Large intestine (tissue), 3 donors: Measurements from ENCODE around the gene ZNF516. TPM values are rescaled to one million over a fixed set of nuclear protein-coding genes. Genes with fewer than 3 reads are reported as not detected.

Experiments
- DNase-seq, 2 donors: peaks; one replicate each; pipeline versions ENCODE4 v3.0.0 to v3.0.0-alpha.2; 2013
- H3K27ac ChIP-seq: one replicate; pipeline ENCODE4 v1.5.1; 2013; ENCODE audit warnings: low read length
- H3K27me3 ChIP-seq: 2 replicates; pipeline ENCODE4 v1.6.1; 2013; ENCODE audit warnings: low read length; ENCODE audit not compliant: control insufficient read depth, insufficient read depth
- H3K36me3 ChIP-seq: 2 replicates; pipeline ENCODE4 v1.6.1; 2013; ENCODE audit warnings: low read length; ENCODE audit not compliant: control insufficient read depth, insufficient read depth
- H3K4me1 ChIP-seq: one replicate; pipeline ENCODE4 v1.6.1; 2013; ENCODE audit warnings: low read length; ENCODE audit not compliant: control insufficient read depth, insufficient read depth
- H3K4me3 ChIP-seq: one replicate; pipeline ENCODE4 v1.5.1; 2013; ENCODE audit warnings: low read length
- H3K9me3 ChIP-seq: one replicate; pipeline ENCODE4 v1.6.1; 2013; ENCODE audit warnings: mild to moderate bottlenecking, low read depth, low read length, moderate library complexity; ENCODE audit not compliant: control insufficient read depth
- WGBS: methylation state at CpG from one replicate; pipeline ENCODE4 v1.1.5; 2013; ENCODE audit warnings: low lambda C conversion rate; ENCODE audit not compliant: insufficient coverage; 5-methylcytosine and 5-hydroxymethylcytosine counted together
- polyA plus RNA-seq: library from polyadenylated mRNA; unstranded; fragments of 120-200 nt; gene quantifications from one replicate; pipeline ENCODE4 v1.2.1, GENCODE V29; 2013

Gene ZNF516
- polyA plus RNA-seq, 1 donor: 18.4 TPM

- H3K27ac ChIP-seq: peak overlapping the region; percentile 30
- no peaks in the 10 kb centered on the region for H3K27me3 ChIP-seq
- 94% methylated on average over 2 of the region's 20 CpGs for WGBS
- peak overlapping the region; percentile 46 for H3K4me3 ChIP-seq
- peaks cover 3% of the 10 kb centered on the region for H3K4me1 ChIP-seq
- no peaks in the 10 kb centered on the region for H3K36me3 ChIP-seq
- peak; percentile 65 to 79 for DNase-seq
- H3K9me3 ChIP-seq: peaks cover 2% of the 10 kb centered on the region
These were observed 30.1 kb upstream of the ZNF516 start for GRCh38 chr18:76524900-76525698.

- H3K4me3 ChIP-seq: no peak overlapping the region
- H3K4me1 ChIP-seq: peaks cover 3% of the 10 kb centered on the region
- no peak for DNase-seq
- H3K27ac ChIP-seq: no peak overlapping the region
- WGBS: 83% methylated on average over 1 of the region's 2 CpGs
- H3K9me3 ChIP-seq: peaks cover 2% of the 10 kb centered on the region
- no peaks in the 10 kb centered on the region for H3K36me3 ChIP-seq
- H3K27me3 ChIP-seq: no peaks in the 10 kb centered on the region
These were observed 29.4 kb upstream of the ZNF516 start for GRCh38 chr18:76524477-76524876.

GRCh38 chr18:76522551-76522950 is 27.5 kb upstream of the ZNF516 start:
- no peak overlapping the region for H3K27ac ChIP-seq
- WGBS: 100% methylated on average over 1 of the region's 1 CpG

DNA sequence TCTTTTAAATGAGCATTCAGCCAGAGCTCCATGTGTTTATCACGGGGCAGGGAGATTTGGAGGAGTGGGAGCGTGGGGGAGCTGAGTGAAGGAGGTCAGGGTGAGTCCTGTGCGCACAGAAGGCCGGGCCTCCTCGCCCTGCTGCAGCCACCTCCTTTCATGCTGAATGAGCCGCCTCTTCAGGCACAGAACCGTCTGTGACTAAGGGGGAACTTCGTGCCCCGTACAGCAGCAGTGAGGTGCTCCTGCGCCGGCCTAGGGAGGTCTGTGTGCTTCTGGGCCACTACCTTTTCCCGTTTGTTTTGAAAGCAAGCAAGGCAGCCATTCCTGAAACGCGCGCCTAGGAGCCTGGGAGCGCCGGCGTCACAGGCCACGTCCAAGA is 27.1 kb upstream of the ZNF516 start:
- no peaks in the 10 kb centered on the region for H3K9me3 ChIP-seq
- 73% methylated on average over 3 of the region's 19 CpGs for WGBS
- peaks cover 7% of the 10 kb centered on the region for H3K4me1 ChIP-seq
- H3K27me3 ChIP-seq: no peaks in the 10 kb centered on the region
- H3K27ac ChIP-seq: no peak overlapping the region
- H3K36me3 ChIP-seq: no peaks in the 10 kb centered on the region
- no peak for DNase-seq
- H3K4me3 ChIP-seq: no peak overlapping the region

More at GRCh38 chr18:76522551-76522950, 27.5 kb upstream of the ZNF516 start:
- Histone ChIP-seq H3K4me3 (no peak overlapping the region), H3K36me3 (no peaks in the 10 kb centered on the region), H3K27me3 (no peaks in the 10 kb centered on the region), H3K9me3 (no peaks in the 10 kb centered on the region), H3K4me1 (peaks cover 7% of the 10 kb centered on the region)
- DNase-seq: no peak

DNA sequence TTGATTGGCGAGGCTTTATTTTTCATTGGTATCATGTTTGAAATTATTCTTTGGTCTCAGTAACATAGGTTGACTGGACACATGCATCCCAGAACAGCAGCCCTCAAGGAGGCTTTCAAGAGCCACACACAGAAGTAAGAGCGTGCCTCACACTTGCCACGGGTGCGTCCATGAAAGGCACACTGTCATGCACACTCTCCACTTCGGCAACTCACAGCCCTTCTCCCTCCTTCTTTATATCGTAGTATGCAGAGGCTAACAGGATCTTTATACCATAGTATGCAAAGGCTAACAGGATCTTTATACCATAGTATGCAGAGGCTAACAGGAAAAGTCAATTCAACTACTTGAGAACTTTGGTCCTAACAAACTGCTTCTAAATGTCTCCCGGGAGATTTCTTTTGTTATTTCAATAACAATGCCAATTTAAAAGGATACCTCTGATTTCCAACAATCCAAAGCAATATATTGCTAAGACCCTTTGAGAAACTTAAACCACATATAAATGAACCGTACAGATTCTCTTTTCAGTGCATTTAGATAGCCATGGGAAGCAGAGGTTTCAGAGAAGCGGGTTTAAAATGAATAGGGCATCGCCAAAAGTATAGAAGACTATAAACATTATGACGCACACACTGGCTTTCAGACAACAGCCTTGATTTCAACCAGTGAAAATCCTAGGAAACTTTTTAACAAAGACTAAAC is 26.5 kb upstream of the ZNF516 start:
- no peak for DNase-seq
- H3K9me3 ChIP-seq: no peaks in the 10 kb centered on the region
- H3K27ac ChIP-seq: no peak overlapping the region
- no peaks in the 10 kb centered on the region for H3K36me3 ChIP-seq
- no peak overlapping the region for H3K4me3 ChIP-seq
- 80% methylated on average over 3 of the region's 11 CpGs for WGBS
- peaks cover 7% of the 10 kb centered on the region for H3K4me1 ChIP-seq
- no peaks in the 10 kb centered on the region for H3K27me3 ChIP-seq

DNA sequence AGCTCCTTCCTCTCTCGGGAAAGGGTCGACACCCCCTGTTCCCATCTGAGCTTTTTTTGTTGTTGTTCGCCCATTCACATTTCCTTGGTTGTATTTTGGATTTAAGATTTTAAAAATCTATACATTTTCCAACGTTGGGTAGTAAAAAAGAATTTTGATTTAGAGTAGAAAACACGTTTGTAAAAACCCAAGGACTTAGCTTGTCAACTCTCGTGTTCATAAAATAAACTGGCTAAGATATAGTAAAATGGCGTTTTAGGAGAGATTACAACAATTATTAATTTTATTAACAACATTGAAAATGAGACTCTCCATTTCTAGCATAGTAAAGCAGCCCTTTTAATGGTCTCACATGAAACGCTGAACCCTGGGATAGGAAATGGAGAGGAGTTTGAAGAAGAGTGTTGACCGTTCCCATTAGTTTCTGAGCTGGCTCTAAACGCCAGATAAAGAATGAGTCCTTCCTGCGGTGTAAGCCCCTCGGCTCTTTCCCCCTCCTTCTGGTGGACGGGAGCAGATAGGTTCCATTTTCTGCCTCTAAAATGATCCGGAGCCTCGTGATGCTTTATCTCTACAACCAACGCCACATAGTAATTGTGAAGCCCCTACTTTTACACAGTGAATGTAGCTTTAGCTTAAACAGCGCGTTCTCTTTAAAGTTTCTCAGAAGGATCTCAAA is 24.0 kb upstream of the ZNF516 start:
- peaks cover 4% of the 10 kb centered on the region for H3K4me1 ChIP-seq
- DNase-seq: no peak
- H3K27ac ChIP-seq: peak overlapping the region; percentile 30
- peak overlapping the region; percentile 11 for H3K4me3 ChIP-seq
- H3K36me3 ChIP-seq: no peaks in the 10 kb centered on the region
- H3K9me3 ChIP-seq: no peaks in the 10 kb centered on the region
- WGBS: 37% methylated on average over 8 of the region's 18 CpGs
- no peaks in the 10 kb centered on the region for H3K27me3 ChIP-seq

GRCh38 chr18:76518123-76518859 is 23.2 kb upstream of the ZNF516 start:
- peak overlapping the region; percentile 11 for H3K4me3 ChIP-seq
- WGBS: 50% methylated on average over 5 of the region's 25 CpGs
- DNase-seq: peak in 1 of 2 donors; percentile 51

GRCh38 chr18:76515576-76515975 is 20.5 kb upstream of the ZNF516 start:
- H3K27me3 ChIP-seq: no peaks in the 10 kb centered on the region
- no CpG with 5 or more reads among the region's 3 CpGs for WGBS
- no peak for DNase-seq
- no peak overlapping the region for H3K4me3 ChIP-seq
- H3K4me1 ChIP-seq: peaks cover 4% of the 10 kb centered on the region
- H3K27ac ChIP-seq: no peak overlapping the region
- H3K36me3 ChIP-seq: no peaks in the 10 kb centered on the region
- H3K9me3 ChIP-seq: no peaks in the 10 kb centered on the region

More at GRCh38 chr18:76518123-76518859, 23.2 kb upstream of the ZNF516 start:
- Histone ChIP-seq H3K4me1 (peaks cover 4% of the 10 kb centered on the region), H3K9me3 (no peaks in the 10 kb centered on the region), H3K27me3 (no peaks in the 10 kb centered on the region), H3K27ac (peak overlapping the region; percentile 0), H3K36me3 (no peaks in the 10 kb centered on the region)

DNA sequence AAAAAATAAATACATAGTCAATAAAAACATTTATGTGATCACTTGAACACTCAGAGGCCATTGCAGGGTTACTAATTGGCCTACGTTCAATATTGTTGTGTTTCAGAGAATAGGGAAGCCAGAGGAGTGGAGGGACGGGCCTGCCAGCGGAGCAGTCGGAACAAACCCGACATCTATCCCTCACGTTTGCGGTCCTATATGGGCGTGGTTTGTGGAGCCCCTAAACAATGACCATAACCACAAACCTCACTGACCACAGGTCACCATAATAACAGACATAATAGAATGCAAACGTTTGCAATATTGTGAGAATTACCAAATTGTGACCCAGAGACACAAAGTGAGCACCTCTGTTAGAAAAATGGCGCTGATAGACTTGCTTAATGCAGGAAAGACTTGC is 19.5 kb upstream of the ZNF516 start:
- DNase-seq: no peak
- Histone ChIP-seq H3K27me3 (no peaks in the 10 kb centered on the region), H3K36me3 (no peaks in the 10 kb centered on the region), H3K9me3 (no peaks in the 10 kb centered on the region), H3K27ac (no peak overlapping the region), H3K4me1 (peaks cover 4% of the 10 kb centered on the region), H3K4me3 (no peak overlapping the region)
- 100% methylated on average over 1 of the region's 10 CpGs for WGBS
